HG03571 (cell line): Measurements from ENCODE around the gene ITFG1.
"Not testable (repeated sequence)": the region's sequence is repeated elsewhere in the genome, so short reads cannot be mapped to it uniquely, and the experiment has no call there.

Experiments used
- ATAC-seq: cut with Tn5 transposase; IDR thresholded peaks from one replicate; pipeline ENCODE4 v1.9.1; 2021; ENCODE audit not compliant: unreplicated experiment

ITFG1 gene

DNA sequence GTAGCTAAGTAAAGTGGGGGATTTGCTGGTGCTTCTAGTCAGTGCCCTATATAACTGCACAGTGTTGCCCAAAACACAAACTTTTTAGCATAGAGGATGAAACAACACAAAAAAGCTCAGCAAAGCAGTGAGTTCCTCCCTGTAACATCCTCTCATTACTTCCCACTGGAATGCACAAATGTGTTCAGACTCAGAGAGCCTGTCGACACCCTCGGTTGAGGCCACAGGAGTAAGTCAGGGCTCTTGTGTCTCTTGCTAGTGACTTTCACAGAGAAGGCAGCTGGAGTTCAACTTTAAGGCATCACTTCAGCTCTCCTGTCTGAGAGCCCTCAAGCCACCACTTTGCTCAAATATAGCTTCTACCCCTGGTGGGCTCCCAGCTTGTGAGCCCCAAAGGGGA, 209.9 kb downstream of the ITFG1 start:
- ATAC-seq, result no peak

DNA sequence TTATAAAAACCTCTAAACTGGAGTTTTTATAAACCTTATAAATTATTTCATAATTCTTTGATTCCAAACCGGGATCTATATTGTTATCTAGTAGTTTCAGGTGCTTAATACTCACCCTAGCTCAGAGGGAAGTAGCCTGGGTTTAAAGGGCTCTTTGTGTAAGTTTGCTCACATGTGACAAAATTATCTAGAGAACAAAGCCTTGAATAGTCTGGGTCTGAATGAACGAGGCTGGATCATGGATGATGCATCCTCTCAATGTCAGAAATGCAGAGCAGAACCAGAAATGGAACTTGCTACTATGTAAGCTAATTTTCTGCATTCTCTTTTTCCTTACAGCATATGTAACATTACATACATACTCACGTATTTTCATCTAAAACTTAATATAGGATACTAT, 213.2 kb downstream of the ITFG1 start:
- ATAC-seq, result no peak

DNA sequence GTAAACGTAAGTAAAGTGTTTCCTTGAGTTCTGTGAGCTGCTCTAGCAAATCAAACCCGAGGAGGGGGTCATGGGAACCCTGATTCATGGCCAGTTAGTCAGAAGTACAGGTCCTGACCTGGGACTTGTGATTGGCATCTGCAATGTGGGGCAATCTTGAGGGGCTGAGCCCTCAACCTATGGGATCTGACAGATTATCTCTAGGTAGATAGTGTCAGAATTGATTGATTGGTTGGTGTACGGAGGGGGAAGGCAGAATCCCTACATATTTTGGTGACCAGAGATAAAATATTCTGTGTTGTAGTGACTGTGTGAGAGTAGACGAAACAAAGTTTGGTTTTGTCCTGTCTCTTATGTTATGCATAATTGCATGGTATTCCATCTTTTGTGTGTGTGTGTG, 216.7 kb downstream of the ITFG1 start:
- no peak for ATAC-seq

DNA sequence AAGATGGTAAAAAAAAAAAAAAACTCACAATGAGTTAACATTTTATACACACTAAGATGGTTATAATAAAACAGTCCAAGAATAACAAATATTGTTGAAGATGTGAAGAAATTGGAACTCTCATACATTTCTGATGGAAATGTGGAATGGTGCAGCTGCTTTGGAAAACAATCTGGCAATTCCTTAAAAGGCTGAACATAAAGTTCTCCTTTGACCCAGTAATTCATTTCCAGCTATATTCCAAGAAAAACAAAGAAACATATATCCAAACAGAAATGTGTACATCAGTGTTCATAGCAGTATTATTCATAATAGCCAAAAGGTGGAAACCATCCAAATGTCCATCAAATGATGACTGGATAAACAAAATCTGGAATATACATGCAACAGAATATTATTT, 219.8 kb downstream of the ITFG1 start:
- ATAC-seq, result no peak

DNA sequence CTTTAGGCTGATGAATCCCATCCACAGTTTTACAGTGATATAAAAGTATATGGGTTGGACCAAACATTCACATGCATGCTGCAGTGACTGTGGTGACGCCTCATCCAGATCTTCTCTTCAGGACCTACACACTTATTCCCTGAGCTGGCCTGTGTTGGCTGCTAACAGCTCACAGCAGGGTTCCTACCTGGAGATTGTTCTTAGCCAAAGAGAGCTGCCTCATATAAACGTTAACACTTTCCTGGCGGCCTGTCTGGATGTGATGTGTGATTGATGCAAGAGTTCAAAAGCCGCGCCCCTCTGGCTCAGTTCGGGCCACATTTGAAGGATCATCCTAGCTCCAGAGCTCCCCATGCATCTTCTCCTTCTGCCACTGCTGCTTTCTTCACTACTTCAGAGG, 224.1 kb downstream of the ITFG1 start:
- no peak for ATAC-seq

DNA sequence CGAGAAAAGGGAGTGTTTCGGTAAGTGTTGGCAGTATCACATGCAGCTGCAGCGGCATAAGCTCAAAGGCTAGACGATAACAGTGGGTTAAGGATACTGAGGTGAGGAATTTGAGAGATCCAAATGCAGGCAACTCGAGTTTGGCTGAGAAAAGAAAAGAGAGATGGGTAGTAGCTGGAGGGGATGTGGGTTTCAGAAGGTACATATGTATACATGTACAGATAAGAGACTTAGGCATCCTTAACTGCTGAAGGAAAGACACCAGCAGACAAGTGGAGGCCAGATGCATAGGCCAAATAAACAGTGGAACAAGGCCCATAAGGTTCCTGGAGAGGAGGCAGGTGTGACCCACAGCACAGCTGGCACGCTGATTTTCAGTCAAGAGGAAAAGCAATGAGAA, 230.6 kb downstream of the ITFG1 start:
- no peak for ATAC-seq

DNA sequence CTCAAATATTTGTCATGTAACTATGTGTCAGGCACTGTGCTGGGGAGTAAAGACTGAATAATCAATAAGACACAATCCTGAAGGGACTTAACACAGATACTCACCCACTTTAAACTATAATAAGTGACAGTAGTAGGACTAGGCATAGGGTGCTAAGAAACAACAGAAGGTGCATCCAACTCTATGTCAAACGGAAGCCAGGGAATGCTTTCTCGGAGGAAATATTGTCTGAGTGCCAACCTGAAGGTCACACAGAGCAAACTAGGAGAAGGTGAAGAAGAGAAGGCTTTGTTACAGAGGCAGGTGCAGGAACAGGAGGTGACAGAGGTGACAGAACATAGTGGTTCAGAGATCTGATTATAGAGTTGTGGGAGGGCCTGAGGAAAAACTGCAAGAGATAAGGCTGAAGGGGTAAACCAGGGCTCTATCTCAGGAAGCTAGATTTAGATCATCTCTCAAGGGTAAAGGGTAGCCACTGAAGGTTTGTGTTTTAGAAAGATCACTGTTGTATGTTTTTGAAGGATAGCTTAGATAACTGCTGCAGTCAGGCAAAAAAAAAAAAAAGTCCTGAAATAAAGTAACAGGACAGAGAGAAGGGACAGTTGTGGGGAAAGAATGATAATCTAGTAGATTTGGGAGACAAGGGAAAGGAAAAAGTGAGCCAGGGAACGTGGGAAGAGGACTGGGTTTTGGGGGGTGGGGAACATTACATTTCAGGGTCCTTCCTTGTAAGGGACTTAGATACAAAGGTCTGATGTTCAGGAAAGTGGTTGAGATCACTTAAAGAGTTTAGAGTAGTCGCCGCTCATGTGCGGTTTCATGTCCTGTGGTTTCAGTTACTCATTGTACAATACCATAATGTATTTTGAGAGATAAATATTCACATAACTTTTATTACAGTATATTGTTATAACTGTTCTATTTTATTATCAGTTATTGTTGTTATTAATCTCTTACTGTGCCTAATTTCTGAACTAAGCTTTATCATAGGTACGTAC, 231.5 kb downstream of the ITFG1 start:
- no peak for ATAC-seq

DNA sequence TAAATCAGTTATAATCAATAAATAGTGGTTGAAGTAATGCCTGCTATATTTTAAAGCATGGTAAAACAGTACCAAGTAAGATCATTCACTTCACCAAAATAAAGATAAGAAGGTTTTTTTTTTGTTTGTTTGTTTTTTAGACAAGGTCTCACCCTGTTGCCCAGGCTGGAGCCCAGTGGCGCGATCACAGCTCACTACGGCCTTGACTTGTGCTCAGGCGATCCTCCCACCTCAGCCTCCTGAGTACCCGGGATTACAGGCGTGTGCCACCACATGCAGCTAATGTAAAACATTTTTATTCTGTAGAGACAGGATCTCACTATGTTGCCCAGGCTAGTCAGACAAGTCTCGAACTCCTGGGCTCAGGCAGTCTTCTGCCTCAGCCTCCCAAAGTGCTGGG, 232.6 kb downstream of the ITFG1 start:
- no peak for ATAC-seq

DNA sequence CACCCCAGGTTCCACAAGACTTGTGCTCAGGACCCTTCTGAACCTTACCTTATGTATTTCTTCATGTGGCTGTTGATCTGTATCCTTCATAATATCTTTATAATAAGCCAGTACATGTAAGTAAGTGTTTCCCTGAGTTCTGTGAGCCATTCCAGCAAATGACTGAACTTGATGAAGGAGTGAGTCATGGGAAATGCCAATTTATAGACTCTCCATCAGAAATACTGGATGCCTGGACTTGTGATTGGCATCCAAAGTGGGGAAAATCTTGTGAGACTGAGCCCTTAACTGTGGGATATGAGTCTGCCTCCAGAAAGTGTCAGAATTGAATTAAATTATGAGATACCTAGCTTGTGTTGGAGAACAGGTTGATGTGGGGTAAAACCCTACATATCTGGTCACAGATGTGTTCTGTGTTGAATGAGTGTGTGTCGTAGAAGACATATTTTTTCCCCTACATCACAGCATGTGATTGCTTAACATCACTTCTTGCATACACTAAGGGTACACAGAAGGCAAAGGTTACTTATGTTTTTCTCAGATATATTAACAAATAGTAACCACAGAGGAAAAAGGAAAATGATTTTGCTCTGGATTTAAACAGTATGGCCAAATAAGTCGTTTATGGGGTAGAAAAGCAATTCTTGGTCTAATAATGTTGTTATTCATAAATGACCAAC, 247.0 kb downstream of the ITFG1 start:
- ATAC-seq, result no peak

DNA sequence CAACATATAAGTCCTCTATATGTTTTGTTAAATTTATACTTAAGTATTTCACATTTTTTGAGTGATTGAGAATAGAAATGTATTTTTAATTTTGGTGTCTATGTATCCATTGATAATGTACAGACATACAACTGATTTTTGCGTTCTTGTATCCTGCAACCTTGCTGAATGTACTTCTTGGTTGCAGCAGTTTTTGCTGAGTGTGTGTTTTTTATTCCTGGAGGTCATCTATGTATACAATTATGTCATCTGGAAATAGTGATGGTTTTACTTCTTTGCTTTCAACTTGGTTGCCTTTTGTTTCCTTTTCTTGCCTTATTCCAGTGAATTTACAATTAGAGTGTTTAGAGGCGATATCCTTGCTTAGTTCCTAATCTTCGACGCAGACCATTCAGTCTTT, 249.6 kb downstream of the ITFG1 start:
- no peak for ATAC-seq

DNA sequence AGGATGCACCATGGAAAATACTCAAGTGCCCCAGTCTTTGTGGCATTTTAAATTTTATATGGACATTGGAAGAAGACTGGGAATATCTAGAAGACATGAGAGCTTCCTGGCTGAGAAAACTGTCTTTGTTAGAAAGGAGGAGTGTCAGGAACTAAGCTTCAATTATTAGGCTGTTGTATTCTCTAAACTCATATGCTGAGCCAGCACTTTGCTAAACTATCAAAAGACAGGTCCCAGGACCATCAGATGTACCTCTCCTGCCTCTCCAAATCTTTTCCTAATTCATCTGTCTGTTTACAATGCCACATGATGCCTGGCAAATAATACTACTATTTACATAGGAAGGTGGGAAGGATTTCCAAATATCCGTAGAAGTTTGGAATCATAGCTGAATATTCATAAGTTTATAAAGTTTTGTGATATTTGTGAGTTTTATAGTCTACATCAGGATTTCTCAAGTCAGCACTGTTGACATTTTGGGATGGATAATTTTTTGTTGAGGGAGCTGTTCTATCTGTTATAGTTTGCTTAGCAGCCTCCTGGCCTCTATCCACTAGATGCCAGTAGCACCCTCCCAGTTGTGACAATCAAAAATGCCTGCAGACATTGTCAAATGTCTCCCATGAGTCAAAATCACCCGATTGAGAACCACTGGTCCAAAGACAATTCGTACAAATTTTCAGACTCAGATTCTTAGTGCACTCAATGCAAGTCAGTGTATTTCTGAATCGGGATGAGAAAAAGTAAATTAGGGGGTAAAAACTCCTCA, 255.9 kb downstream of the ITFG1 start:
- ATAC-seq, result no peak

DNA sequence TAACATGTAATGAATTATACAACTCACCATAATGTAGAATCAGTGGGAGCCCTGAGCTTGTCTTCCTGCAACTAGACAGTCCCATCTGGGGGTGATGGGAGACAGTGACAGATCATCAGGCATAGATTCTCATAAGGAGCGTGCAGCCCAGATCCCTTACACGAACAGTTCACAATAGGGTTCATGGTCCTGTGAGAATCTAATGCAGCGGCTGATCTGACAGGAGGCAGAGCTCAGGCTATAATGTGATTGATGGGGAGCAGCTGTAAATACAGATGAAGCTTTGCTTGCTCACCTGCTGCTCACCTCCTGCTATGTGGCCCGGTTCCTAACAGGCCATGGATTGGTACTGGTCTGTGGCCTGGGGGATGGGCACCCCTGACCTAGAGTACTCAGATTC, 257.4 kb downstream of the ITFG1 start:
- ATAC-seq, result not testable (repeated sequence)

DNA sequence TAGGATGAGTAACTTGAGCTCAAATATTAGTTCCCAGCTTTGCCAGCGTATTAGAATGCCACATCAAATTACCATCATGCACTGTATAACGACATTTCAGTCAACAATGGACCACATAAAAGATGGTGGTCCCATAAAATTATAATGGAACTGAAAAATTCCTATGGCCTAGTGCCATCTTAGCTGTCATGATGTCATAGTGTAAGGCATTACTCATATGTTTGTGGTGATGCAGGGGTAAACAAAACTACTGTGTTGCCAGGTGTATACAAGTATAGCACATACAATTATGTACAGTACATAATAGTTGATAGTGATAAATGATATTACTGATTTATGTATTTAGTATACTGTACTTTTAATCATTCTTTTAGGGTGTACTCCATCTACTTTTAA, 262.7 kb downstream of the ITFG1 start:
- no peak for ATAC-seq

DNA sequence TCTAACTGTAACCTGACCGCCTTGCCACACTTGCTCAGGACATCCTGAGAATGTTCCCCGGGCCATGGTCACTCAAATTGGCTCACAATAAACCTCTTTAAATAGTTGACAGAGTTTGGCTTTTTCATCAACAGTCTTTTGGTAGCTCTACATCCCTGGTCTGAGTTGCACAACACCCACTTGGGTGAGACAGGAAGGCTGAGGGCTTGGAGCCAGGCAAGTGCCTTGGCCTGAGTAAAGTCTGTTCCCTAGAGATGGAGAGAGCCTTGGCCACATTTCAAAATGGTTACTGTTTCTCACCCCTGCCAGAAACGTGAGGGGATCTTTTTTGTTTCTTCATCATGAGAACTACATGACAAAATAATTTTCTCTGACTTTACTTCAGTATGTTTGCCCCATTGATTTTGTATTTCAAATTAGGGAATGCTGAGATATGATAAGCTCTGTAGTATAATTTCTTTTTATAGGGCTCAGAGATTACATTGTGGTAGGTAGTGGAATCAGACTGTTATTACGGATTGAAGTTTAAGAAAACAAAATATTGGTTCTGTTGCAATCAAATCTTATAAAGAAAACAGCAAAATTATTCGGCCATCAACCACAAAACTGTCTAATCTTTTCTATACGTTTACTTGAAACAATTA, 263.2 kb downstream of the ITFG1 start:
- ATAC-seq, result no peak

DNA sequence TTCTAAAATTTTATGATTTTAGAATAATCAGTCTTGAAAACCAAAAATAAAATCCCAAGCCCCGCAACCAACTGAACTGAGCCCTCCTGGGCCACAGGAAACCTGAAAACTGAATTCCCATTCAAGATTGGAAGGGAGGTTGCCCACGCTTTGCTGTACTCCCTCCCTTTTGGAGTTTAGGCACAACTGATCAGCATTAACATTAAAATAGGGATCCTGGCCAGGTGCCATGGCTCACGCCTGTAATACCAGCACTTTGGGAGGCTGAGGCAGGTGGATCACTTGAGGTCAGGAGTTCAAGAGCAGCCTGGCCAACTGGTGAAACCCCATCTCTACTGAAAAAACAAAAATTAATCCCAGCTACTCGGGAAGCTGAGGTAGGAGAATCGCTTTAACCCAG, 264.4 kb downstream of the ITFG1 start:
- no peak for ATAC-seq

DNA sequence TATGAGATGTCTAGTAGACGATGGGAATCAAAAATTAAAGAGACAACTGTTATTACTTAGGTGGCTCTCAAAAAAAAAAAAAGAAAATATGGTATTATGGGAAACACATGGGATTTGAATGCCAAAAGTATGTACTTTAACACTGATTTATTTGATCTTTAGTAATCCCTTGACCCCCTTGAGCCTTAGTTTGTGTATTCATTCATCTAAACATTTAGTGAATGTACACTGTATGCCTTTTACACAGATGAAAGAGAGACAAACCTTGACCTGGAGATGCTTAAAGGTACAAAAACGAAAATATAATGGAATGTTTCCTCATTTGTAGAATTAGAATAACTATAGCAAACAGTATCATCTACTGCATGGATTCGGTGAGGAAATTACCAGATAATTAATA, 278.5 kb downstream of the ITFG1 start:
- no peak for ATAC-seq

DNA sequence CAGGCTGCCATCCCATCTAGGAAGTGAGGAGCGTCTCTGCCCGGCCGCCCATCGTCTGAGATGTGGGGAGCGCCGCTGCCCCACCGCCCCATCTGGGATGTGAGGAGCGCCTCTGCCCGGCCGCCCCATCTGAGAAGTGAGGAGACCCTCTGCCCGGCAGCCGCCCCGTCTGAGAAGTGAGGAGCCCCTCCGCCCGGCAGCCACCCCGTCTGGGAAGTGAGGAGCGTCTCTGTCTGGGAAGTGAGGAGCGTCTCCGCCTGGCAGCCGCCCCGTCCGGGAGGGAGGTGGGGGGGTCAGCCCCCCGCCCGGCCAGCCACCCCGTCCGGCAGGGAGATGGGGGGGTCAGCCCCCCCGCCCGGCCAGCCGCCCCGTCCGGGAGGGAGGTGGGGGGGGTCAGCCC, 279.8 kb downstream of the ITFG1 start:
- not testable (repeated sequence) for ATAC-seq

DNA sequence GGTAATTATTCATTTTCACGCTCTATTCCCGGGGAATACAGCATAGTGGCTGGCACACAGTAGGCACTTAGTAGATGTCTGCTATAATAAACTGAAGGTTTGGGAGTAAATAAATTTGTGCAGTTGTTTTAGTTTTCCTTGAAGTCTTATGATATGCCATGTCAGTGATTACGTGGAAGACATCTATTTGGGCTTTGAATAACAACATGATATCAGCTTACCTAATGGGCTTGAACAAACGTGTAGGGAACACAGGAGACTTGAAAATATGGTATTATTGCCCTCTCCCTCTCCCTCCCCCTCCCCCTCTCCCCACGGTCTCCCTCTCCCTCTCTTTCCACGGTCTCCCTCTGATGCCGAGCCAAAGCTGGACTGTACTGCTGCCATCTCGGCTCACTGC, 280.8 kb downstream of the ITFG1 start:
- ATAC-seq, result no peak

DNA sequence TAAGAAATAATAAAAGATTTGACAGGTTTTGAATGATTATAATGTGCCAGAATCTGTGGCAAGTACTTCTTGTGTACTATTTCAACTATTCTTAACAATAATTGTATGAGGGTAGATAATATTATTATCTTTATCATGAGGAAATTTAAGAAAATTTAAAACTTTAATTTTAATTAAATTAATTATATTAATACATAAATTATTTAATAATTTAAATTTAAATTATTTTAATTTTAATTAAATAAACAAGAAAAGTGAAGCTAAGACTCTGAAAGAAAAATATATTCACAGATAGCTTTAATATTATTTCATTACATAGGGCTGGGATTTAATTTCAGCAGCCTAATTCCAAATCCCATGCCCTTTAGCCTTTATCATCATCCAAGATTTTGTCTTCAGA, 285.7 kb downstream of the ITFG1 start:
- no peak for ATAC-seq

DNA sequence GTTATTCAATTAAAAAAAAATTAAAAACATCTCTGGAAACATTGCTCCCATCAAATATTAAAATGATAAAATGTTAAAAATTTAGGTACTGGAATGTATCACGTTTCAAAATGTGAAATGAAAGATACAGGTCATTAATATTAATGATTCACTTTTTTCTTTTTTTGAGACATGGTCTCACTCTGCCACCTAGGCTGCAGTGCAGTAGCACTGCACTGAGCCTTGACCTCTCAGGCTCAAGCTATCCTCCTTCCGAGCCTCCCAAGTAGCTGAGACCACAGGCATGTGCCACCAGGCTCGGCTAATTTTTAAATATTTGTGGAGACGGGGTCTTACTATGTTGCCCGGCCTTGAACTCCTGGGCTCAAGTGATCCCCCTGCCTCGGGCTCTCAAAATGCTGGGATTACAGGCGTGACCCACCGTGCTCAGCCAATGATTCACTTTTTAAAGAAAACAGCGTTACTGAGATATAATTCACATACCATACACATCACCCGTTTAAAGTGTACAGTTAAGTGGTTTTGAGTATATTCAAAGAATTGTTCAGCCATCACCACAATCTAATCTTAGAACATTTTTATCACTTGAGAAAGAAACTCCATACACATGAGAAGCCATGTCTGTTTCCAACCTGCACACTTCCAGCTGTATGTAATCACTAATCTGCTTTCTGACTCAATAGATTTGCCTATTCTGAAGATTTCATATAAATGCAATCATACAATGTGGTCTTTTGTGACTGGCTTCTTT, 298.0 kb downstream of the ITFG1 start:
- ATAC-seq, result no peak
